Astrocyte (in vitro differentiated cells and primary cell): ENCODE measurements around the gene INPP5A. TPM values are rescaled to one million over a fixed set of nuclear protein-coding genes. Genes with fewer than 3 reads are reported as not detected.

Experiments used
- DNase-seq: peaks from one replicate; pipeline ENCODE4 v3.0.0-alpha.2; 2010; ENCODE audit warnings: low read depth
- FAIRE-seq: peaks from 2 replicates; lab custom pipeline; 2011; peaks lifted over from hg19 to GRCh38; lab: Jason Lieb, UNC
- H2AFZ ChIP-seq: 2 replicates; pipeline ENCODE4 v1.6.0; 2012; ENCODE audit warnings: low read depth, low read length, inconsistent platforms
- H3K27ac ChIP-seq: 2 replicates; pipeline ENCODE4 v1.5.1; 2011; ENCODE audit warnings: low read depth, low read length, inconsistent platforms
- H3K27me3 ChIP-seq: 2 replicates; pipeline ENCODE4 v1.6.0; 2011; ENCODE audit warnings: low read length, inconsistent platforms; ENCODE audit not compliant: insufficient read depth
- H3K36me3 ChIP-seq: 2 replicates; pipeline ENCODE4 v1.5.1; 2011; ENCODE audit warnings: low read length, inconsistent platforms; ENCODE audit not compliant: insufficient read depth
- H3K4me1 ChIP-seq: 2 replicates; pipeline ENCODE4 v1.5.1; 2011; ENCODE audit warnings: low read length, inconsistent platforms; ENCODE audit not compliant: insufficient read depth
- H3K4me2 ChIP-seq: 2 replicates; pipeline ENCODE4 v1.6.0; 2012; ENCODE audit warnings: low read length, inconsistent platforms
- H3K4me3 ChIP-seq: 2 replicates; pipeline ENCODE4 v1.5.1; 2011; ENCODE audit warnings: low read depth, mild to moderate bottlenecking, low read length, inconsistent platforms; ENCODE audit not compliant: insufficient read depth
- H3K79me2 ChIP-seq: 2 replicates; pipeline ENCODE4 v1.6.0; 2012; ENCODE audit warnings: mild to moderate bottlenecking, low read length, inconsistent platforms; ENCODE audit not compliant: insufficient read depth
- H3K9ac ChIP-seq: 2 replicates; pipeline ENCODE4 v1.6.0; 2012; ENCODE audit warnings: mild to moderate bottlenecking, low read length, inconsistent platforms
- H3K9me3 ChIP-seq: 2 replicates; pipeline ENCODE4 v1.5.1; 2012; ENCODE audit warnings: low read depth, mild to moderate bottlenecking, low read length, inconsistent platforms; ENCODE audit not compliant: insufficient read depth
- H4K20me1 ChIP-seq: 2 replicates; pipeline ENCODE4 v1.6.0; 2012; ENCODE audit warnings: low read length, inconsistent platforms; ENCODE audit not compliant: insufficient read depth
- H3K27ac Mint-ChIP-seq: one replicate; pipeline ENCODE4 v1.8.0; 2021; ENCODE audit warnings: mild to moderate bottlenecking, mixed read lengths; ENCODE audit not compliant: unreplicated experiment
- H3K27me3 Mint-ChIP-seq: one replicate; pipeline ENCODE4 v1.8.0; 2021; ENCODE audit warnings: low read depth, mixed read lengths; ENCODE audit not compliant: unreplicated experiment
- H3K36me3 Mint-ChIP-seq: one replicate; pipeline ENCODE4 v1.8.0; 2021; ENCODE audit warnings: low read depth, mixed read lengths; ENCODE audit not compliant: unreplicated experiment
- H3K4me1 Mint-ChIP-seq: one replicate; pipeline ENCODE4 v1.8.0; 2021; ENCODE audit warnings: low read depth, mixed read lengths; ENCODE audit not compliant: unreplicated experiment
- H3K4me3 Mint-ChIP-seq: one replicate; pipeline ENCODE4 v1.8.0; 2021; ENCODE audit warnings: mild to moderate bottlenecking, moderate library complexity, mixed read lengths; ENCODE audit not compliant: unreplicated experiment
- H3K9me3 Mint-ChIP-seq: one replicate; pipeline ENCODE4 v1.8.0; 2021; ENCODE audit warnings: mild to moderate bottlenecking, mixed read lengths; ENCODE audit not compliant: unreplicated experiment
- EZH2 ChIP-seq: IDR thresholded peaks from 2 replicates; pipeline ENCODE4 v1.6.1; 2012; ENCODE audit warnings: mild to moderate bottlenecking, low read length, inconsistent platforms; ENCODE audit not compliant: insufficient read depth
- total RNA-seq: library from RNA; stranded (reverse); gene quantifications from 2 replicates; pipeline ENCODE4 v1.2.1, GENCODE V29; 2021
- TF ChIP-seq, protein P1 (sequence below): IDR thresholded peaks from 2 replicates; pipeline ENCODE4 v1.5.1; 2011; ENCODE audit warnings: low read depth, mild to moderate bottlenecking, inconsistent platforms, low read length, moderate library complexity; ENCODE audit not compliant: insufficient read depth

Gene INPP5A
- total RNA-seq, 1 donor from 2014 or later: 39.1 TPM

DNA sequence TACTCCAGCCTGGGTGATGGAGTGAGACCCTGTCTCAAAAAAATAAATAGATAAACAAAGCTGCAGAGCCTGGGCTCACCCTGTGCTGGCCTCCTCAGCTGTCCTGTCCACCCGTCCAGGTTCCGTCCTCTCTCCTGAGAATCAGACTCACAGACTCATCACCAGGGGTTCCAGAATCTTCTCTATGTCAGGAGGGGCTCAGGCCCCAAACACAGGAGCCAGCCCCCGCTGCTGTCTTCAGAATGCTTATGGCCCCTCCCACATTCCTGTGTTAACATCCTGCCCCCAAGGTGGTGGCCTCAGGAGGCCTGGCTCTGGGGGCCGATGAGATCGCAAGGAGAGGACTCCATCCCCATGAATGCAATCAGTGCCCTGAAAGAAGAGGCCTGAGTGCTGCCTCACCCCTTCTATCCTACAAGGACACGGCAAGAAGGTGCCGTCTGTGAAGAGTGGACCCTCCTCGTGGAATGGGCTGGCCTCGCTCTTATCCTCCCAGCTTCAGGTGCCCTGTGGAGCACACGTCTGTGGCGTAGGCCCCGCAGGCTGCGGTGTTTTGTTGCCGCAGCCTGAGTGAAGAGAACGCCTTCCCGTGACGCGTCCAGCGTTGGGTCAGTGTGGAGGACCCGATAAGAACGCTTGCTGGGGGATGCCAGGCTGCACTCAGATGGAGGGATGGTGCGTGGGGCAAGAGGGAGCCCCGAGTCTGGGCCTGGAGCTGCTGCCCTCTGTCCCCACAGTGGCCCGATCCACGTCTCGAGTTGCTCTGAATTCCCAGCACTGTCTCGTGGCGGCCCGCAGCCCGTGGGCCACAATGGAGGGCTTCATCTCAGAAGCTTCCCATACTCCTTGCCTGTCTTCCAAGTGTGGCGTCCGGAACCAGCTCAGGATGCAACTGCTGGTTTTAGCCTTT lies 77.1 kb downstream of the INPP5A start:
- peaks cover 2% of the 10 kb centered on the region for H3K4me1 Mint-ChIP-seq
- no peak for TF ChIP-seq EZH2
- TF ChIP-seq, protein P1, sequence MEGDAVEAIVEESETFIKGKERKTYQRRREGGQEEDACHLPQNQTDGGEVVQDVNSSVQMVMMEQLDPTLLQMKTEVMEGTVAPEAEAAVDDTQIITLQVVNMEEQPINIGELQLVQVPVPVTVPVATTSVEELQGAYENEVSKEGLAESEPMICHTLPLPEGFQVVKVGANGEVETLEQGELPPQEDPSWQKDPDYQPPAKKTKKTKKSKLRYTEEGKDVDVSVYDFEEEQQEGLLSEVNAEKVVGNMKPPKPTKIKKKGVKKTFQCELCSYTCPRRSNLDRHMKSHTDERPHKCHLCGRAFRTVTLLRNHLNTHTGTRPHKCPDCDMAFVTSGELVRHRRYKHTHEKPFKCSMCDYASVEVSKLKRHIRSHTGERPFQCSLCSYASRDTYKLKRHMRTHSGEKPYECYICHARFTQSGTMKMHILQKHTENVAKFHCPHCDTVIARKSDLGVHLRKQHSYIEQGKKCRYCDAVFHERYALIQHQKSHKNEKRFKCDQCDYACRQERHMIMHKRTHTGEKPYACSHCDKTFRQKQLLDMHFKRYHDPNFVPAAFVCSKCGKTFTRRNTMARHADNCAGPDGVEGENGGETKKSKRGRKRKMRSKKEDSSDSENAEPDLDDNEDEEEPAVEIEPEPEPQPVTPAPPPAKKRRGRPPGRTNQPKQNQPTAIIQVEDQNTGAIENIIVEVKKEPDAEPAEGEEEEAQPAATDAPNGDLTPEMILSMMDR: no peak
- Histone ChIP-seq H3K36me3 (no peaks in the 10 kb centered on the region), H3K27me3 (no peaks in the 10 kb centered on the region), H3K9me3 (no peaks in the 10 kb centered on the region), H3K79me2 (peaks cover 31% of the 10 kb centered on the region), H3K4me1 (peaks cover 2% of the 10 kb centered on the region), H3K4me3 (no peak overlapping the region), H3K9ac (no peak overlapping the region), H2AFZ (no peak overlapping the region), H4K20me1 (peaks cover 91% of the 10 kb centered on the region), H3K27ac (no peak overlapping the region), H3K4me2 (no peak overlapping the region)
- H3K4me3 Mint-ChIP-seq: no peak overlapping the region
- H3K27ac Mint-ChIP-seq: no peak overlapping the region
- no peaks in the 10 kb centered on the region for H3K9me3 Mint-ChIP-seq
- H3K36me3 Mint-ChIP-seq: peaks cover 11% of the 10 kb centered on the region
- FAIRE-seq (no peak), DNase-seq (no peak)
- no peaks in the 10 kb centered on the region for H3K27me3 Mint-ChIP-seq

DNA sequence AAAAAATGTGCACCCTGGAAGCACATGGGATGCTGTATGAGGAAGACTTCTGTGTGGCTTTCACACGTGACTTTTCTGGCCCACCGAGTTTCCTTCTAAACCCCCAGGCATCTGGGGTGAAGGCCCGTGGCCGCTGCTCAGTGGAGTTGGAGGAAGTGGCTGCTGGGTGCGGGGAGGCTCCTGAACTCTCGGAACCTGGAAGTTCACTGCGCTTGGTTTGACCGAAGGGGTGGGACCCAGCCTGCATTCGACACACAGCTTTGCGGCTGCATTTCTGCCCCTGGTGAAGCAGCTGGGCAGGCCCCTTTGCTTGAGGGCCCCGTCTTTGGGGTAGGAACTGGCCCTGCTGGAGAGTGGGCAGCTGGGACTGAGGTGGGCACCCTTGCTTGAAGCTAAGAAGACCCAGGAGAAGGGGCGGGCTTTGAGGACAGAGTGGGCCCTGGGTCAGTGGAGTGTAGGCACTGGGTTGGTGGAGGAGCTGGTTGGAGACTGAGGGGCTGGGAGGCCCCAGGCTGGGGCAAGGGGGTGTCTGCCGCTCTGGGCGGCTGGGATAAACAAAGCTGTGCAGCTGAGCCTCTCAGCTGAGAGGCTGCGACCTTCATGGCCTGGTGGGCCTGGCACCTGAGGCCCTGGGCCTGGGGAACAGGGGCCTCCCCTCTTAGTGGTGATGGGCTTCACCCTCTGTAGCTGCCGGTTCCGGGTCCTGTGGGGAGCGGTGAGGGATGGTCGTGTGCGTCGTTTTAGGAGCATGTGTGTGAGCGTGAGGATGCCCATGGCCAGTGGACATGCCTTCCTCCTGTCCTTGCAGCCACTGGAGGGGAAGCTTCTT lies 78.0 kb downstream of the INPP5A start:
- Mint-ChIP-seq H3K4me3 (no peak overlapping the region), H3K9me3 (peaks cover 5% of the 10 kb centered on the region), H3K27me3 (no peaks in the 10 kb centered on the region), H3K4me1 (peaks cover 2% of the 10 kb centered on the region), H3K27ac (no peak overlapping the region), H3K36me3 (peaks cover 15% of the 10 kb centered on the region)
- DNase-seq (no peak), FAIRE-seq (no peak)
- no peak overlapping the region for H2AFZ ChIP-seq
- no peak overlapping the region for H3K4me3 ChIP-seq
- no peak overlapping the region for H3K9ac ChIP-seq
- TF ChIP-seq, protein P1: no peak
- no peak for TF ChIP-seq EZH2
- H3K4me1 ChIP-seq: peaks cover 2% of the 10 kb centered on the region
- H4K20me1 ChIP-seq: peaks cover 88% of the 10 kb centered on the region
- no peaks in the 10 kb centered on the region for H3K27me3 ChIP-seq
- H3K27ac ChIP-seq: no peak overlapping the region
- H3K79me2 ChIP-seq: peaks cover 31% of the 10 kb centered on the region
- no peak overlapping the region for H3K4me2 ChIP-seq
- H3K9me3 ChIP-seq: no peaks in the 10 kb centered on the region
- no peaks in the 10 kb centered on the region for H3K36me3 ChIP-seq
